Sigmoid colon (tissue), 4 donors: Measurements from ENCODE around the gene PALM.

ENCODE experiments used
- CTCF ChIP-seq, 4 experiments: fragments of 450-650 bp in 3 of 4; fragments of 200-600 bp in 1 of 4; IDR thresholded peaks; one replicate each; pipeline ENCODE4 v1.5.1; 2016 to 2019; ENCODE audit warnings: antibody characterized with exemption in 4 of 4, mild to moderate bottlenecking in 3 of 4, moderate library complexity in 2 of 4
- EP300 ChIP-seq, 4 donors: sonication (generic); formaldehyde crosslinking; IDR thresholded peaks; one replicate each; pipeline ENCODE4 v1.6.1; 2017; ENCODE audit warnings: antibody characterized with exemption in 4 of 4
- POLR2A ChIP-seq, 2 donors: fragments of 450-650 bp; IDR thresholded peaks; one replicate each; pipeline ENCODE4 v1.6.1; 2016; ENCODE audit warnings: antibody characterized with exemption in 2 of 2, mild to moderate bottlenecking in 2 of 2, moderate library complexity in 2 of 2
- POLR2AphosphoS5 ChIP-seq, 4 donors: sonication (generic); formaldehyde crosslinking; IDR thresholded peaks; one replicate each; pipeline ENCODE4 v1.6.1; 2017; ENCODE audit warnings: antibody characterized with exemption in 4 of 4

- no peak for TF ChIP-seq CTCF (IDR thresholded peaks at IDR 0.05)
- no peak for TF ChIP-seq POLR2A (IDR thresholded peaks at IDR 0.05)
- no peak for TF ChIP-seq EP300 (IDR thresholded peaks at IDR 0.05)
- TF ChIP-seq POLR2AphosphoS5 (IDR thresholded peaks at IDR 0.05): no peak
These were observed 13.9 kb downstream of the PALM start for GRCh38 chr19:722553-723101.
